Stimulated activated CD8-positive, alpha-beta memory T cell treated with anti-CD3 and anti-CD28 coated beads, Interleukin-7, amount 100 ng/mL, for 4 hours (primary cell): Measurements from ENCODE around the gene ARHGDIG.

Experiments used
- DNase-seq, 2 donors: peaks; one replicate each; pipeline ENCODE4 v3.0.0-alpha.2; 2020; ENCODE audit warnings: low read depth in 2 of 2

ARHGDIG gene

DNA sequence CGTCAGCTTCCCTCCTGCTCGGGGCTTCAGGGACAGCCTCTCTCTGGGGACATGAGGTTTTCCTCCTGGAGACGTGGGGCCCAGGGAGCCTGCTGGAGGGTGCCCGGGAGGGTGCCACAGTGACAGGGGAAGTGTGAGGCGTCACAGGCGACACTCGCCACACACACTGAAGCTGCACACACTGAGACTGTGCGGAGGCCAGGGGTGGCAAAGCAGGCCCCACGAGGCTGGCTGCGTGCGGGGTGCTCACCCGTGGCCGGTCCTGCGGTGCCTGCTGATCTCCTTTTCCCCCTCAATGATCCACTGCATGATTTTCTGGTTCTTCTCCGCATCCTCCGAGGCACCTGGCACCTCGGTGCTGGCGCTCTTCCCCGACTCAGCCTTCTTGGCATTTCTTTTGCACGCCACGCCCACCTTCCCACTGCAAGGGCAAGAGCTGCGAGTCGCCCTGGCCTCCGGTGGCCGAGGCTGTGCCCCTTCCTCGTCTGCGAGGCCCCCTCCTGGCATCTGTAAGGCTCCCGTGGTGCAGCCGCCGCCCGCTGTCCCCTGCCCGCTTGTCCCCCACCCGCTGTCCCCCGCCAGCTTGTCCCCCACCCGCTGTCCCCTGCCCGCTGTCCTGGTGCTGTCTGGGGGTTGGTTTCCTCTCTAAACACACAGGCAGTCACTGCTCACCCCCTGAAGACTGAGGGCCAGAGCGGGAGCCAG lies 16.6 kb downstream of the ARHGDIG start:
- DNase-seq, result no peak

DNA sequence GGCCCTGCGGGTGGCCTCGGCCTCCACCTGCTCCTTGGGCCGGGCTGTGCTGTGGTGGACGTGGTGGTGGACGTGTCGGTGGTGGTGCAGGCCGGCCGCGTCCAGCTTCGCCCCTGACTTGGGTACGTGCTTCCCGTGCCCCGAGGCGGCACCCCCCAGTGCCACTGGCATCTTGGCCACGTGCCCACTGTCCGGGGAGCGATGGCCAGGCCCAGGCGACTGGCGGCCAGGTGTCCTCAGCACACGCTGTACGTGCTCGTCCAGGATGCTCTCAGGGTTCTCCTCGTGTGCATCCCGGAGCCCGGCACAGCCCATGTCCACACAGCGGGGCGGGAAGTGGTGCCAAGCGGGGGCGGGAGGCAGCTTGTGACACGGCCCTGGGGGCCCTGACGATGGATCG lies 17.4 kb downstream of the ARHGDIG start:
- DNase-seq, result no peak

DNA sequence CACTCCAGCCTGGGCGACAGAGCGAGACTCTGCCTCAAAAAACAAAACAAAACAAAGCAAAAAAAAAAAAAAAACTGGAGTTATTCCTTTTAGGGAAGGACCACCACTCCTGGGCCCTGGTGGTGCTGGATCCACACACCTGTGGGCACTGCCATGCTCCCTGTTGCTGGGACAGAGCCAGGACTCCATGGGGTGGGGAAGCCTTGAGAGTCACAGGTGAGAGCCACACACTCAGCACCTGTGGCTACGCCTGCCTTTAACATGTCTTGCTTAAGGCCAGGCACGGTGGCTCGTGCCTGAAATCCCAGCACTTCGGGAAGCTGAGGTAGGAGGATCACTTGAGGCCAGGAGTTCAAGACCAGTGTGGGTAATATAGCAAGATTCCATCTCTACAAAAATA lies 20.8 kb downstream of the ARHGDIG start:
- no peak for DNase-seq

DNA sequence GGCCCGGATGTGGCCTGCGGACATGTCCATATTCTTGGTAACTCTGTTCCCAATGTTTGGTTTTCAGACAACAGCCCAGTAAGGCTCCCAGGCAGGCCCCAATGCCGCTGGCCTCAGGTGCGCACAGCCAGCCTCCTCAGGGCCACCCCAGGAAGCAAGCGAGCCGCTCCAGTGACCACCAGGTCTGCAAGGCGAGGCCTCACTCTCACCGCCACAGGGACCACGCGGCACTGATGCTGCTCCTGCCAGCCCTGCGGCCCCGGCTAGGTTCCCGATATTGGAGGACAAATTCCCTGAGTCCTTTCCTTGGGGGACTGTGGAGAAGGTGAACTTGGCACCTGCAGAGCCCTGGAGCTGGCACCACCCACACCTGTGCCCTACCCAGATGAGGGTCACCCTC lies 21.6 kb downstream of the ARHGDIG start:
- DNase-seq, result no peak

DNA sequence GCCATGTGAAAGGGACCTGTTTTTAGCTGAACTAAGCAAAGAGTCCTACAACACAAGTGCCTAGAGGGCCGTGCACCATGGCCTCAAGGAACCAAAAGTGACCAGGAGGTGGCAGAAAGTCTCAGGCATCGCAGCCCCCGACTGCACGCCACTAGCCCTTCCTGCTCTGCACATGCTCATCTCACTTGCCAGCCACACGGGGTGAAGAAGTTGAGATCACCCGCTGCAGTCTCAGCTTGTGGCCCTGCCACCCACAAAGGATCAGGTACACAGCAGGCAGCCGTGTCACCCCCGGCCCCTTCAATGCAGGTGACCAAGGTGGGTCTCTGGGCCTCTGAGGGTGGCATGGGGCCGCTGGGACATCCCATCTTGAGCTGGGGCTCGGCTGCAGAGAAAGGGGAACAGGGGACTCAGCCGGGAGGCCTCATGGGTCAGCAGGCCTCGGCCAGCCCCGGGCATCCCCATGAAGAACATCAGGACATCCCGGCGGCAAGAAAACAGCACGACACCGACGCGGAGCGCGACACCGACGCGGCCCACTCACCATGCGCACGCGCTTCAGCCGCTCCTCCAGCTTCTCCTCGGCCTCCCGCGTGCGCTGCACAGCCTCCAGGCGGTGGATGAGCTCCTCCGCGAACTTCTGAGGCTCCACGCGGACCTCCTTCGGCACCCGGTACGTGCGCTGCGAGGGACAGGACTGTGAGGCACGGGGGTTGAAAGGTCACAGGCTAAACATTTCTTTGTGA lies 23.5 kb downstream of the ARHGDIG start:
- DNase-seq, result no peak

DNA sequence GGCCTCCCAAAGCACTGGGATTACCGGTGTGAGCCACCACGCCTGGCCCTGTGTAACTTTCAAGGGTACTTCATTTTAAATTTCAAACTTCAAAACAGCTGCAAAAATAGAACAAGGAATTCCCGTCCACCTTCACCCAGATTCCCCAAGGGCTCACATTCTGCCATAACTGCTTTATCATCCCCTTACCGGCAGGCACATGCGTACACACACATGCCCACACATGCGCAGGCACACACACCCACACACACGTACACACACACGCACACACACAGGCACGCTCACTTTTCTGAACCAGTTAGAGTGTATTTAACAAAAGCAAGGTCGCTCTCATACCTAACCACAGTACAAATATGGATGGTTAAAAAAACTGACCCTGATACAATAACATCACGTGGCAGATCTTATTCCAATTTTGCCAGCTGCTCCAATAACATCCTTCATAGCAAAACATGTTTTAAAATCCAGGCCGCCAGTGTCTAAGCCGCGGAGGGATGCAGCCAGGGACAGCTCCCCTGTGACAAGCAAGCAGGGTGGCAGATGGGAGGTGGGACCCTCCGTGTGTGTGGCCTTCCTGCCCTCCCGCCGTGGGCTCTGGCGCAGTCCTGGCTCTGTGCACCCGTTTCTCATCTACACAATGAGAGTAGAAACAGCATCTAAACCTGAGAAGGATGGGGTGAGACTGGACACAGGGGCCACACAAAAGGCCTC lies 25.7 kb downstream of the ARHGDIG start:
- DNase-seq, result no peak

DNA sequence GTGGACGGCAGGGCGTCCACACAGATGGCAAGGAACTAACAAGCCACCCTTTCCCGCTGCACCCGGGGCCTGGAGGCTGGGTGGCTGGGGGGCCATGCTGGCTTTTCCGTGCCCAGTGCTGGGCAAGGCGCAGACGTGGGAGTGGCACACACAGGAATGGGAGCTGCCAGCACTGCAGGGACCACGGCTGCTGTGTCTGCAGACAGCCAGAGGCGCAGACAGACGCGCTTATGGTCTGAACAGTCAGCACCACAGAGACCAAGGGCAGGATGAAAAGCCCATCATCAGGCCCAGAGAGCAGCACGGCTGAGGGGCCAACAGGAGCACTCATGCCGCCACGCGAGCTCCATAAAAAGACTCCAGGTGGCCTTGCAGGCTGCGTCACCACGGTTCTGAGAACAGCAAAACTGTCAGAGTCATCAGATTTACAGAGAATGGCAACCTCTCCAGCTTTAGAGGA lies 26.6 kb downstream of the ARHGDIG start:
- no peak for DNase-seq

DNA sequence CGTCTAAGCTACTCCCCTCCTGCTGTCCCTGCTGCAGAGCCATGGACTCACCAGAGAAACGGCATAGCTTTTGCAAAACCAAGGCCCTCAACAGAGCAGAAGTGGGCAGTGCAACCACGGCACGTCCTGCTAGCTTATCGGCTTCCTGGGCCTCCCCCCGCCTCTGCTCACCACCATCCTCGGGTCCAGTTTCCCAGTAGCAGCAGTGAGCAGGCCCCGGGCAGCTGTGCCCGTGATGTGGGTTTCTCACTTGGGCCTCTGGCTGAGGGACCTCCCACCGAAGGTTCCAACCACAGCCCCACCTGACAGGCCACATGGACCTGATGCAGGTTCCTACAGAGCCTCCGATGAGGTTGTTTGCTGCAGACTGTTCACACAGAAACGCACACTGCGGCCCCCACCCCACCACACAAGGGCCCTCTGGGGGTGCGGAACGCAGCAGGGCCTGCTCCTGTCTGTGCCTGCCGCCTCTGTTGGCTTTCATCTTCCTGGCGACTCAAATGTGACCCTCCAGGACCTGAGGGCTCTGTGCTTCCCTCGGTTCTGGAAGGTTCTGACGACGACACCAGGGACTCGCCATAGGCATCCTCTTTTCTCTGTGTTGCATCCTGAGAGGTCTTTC lies 27.4 kb downstream of the ARHGDIG start:
- DNase-seq, result no peak

DNA sequence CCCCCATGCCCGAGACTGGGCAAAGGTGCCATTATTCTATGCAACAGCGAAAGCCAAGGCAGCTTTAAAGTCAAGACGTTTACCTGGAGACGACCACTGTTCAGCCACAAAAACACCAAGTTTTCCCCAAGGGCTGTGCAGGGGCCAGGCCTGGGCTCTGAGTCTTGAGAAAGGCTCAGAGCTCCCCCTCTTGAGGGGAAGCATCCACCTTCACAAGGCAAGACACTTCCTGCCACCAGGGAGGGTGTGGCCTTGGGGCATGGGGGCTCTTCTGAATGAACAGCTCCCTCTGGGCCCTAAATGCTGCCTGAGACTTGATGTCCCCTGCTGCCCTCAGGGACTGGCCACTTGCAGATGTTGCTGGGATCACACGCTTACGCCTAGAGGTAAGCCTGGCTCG lies 29.1 kb downstream of the ARHGDIG start:
- no peak for DNase-seq

DNA sequence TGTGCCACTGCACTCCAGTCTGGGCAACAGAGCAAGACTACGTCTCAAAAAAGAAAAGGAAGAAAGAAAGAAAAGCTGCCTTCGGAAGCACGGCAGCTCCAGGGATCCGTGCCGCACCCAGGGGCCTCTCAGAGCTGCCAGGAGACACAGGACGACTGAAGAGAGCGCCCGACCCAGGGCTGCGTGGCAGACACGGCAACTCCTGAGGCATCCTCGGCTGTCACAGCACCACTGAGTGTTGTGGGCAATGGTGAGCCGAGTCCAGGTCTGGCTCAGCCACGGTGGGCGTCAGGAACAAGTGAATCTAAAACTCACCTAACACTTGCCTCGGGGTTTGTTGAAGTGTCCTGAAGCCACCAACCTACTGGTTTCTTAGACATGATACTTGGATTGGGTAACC lies 31.3 kb downstream of the ARHGDIG start:
- DNase-seq, result no peak

DNA sequence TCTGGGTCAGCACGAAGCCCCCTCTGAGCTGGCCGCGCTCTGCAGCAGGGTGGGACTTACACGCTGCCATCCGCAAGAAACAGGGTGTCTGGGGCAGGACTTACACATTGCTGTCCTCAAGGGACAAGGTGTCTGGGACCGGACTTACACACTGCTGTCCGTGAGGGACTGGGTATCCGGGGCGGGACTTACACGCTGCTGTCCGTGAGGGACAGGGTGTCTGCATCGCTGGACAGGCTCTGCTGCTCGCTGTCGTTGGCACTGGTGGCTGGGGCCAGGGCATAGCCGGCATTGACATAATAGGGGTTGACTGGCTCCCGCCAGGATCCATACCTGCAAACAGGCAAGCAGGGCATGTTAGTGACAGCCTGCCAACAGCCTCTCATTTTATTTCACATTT lies 34.0 kb downstream of the ARHGDIG start:
- DNase-seq, result no peak

DNA sequence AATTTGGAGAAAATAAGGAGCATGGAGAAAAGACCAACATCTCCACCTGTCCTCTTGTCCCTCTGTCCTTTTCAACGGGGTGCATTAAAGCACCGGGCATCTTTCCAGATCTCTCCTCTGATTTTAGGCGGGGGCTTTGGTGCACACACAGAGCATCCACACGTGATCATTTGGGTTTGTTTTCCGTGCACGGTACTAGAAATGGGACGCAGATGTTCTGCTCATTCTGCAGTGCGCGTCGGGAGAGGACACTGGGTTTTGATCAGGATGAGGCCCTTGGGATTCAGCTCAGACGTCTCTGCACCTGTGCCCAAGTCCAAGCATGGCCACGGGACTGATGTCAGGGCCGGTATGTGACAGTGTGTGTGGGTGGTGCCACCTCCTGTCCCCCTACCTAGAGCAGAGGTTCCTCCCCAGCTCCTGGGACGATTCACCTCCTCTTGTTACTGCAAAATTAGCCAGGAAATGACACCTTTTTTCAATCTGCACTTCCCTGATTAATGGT lies 34.5 kb downstream of the ARHGDIG start:
- no peak for DNase-seq

DNA sequence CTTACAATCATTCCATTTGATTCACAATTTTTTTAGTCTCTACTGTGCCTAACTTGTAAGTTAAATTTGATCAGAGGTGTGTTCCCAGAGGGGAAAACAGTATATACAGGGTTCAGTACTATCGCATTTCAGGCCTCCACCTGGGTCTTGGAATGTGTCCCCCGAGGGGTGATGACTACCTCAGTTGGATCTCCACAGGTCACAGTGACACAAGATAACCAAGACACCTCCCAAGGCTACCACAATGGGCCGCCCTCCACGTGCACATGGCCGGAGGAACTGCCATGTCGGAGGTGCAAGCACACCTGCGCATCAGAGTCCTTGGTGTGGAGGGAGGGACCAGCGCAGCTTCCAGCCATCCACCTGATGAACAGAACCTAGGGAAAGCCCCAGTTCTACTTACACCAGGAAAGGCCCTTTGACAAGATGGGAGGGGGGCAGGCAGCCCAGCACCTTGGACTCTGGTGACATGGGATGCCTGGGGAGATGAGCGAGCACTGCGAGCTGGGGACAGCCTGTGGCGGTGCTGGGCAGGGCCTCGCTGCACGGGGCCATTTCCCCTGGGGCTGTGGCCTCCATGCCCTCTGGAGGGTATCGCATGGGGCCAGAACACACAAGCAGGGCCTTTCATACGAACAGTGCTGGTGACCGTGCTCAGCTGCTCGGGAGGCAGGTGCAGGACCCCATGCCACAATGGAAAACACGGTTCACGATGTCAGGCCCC lies 36.5 kb downstream of the ARHGDIG start:
- DNase-seq, result no peak

DNA sequence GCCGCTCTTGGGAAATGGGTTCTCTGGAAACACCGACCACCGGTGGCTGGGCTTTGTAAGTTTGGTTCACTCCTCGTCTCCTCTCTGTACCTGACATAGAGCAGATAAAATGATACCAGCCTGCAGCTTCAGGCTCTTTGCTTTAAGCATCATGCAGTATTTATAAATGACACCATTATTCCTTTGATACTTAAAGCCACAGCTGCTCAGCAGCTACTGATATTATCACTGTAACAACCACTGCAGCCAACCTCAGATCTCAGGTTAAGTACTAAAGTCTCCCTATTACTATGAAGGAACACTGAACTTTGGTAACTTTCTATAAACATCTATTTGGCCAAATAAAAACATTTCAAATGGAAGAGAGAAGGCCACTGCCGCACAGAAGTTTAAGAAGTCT lies 37.2 kb downstream of the ARHGDIG start:
- no peak for DNase-seq

DNA sequence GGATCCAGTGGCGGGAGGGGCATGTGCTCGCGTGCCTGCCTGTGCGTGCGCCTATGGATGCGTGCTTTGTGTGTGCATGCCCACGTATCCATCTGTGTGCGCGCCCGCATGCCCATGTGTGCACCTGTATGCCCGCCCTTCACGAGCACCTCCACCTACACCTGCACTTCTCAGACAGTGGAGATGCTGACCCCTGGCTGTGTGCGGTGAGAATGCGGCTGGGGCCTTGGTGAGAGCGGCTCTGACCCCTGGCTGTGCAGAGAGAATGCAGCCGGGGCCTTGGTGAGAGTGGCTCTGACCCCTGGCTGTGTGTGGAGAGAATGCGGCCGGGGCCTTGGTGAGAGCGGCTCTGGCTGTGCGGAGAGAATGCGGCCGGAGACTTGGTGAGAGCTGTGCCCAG lies 38.2 kb downstream of the ARHGDIG start:
- no peak for DNase-seq

DNA sequence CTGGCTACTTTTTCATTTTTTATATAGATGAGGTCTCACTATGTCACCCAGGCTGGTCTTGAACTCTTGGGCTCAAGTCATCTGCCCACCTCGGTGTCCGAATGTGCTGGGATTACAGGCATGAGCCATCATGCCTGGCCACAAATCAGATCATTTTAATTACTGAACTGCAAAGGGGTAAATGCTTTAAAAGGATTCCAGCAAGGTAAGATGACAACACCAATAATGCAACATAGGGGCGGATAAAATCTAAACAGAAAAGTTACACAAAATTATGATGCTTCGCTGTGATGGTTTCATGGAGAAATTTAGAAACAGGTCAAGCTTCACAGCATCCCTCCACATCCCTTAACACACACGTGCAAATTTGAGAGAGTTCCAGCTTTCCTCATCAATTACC lies 39.8 kb downstream of the ARHGDIG start:
- no peak for DNase-seq

DNA sequence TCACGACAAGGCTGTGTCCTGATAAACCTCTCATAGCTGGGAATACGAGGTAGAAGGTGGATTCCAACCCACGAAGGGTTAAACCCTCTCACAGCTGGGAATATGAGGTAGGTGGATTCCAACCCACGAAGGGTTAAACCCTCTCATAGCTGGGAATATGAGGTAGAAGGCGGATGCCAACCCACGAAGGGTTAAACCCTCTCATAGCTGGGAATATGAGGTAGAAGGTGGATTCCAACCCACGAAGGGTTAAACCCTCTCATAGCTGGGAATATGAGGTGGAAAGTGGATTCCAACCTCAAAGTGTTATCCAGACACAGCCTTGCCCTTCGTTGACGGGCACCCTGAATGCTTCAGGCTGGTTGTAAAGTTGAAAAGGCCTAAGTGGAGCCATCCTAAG lies 41.1 kb downstream of the ARHGDIG start:
- no peak for DNase-seq

DNA sequence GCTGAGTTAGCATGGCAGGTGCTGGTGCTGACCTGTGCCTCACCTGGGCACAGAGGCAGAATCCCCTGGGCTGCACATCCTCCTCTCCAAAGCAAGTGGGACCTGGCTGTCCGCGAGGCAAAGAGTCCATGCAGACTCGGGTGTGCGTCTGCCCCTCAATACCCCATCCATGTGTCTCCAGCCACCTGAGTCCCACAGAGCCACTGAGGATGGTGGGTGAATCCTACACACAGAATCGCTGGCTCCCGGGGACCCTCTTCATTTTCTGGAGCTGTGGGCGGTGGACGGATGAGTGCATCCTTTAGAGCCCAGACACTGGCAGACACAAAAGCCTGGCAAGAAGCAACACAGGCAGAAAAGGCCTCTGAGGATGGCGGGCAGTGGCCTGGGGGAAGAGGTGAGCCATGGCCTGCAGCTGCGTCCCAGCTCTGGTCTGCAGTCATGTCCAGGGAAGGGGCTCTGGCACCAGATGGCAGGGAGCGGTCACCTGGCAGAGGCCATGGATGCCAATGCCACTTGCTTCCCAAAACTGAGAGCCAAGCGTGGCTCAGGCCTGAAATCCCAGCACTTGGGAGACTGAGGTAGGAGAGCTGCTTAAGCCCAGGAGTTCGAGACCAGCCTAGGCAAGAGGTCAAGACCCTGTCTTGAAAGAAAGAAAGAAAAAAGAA lies 42.2 kb downstream of the ARHGDIG start:
- no peak for DNase-seq

DNA sequence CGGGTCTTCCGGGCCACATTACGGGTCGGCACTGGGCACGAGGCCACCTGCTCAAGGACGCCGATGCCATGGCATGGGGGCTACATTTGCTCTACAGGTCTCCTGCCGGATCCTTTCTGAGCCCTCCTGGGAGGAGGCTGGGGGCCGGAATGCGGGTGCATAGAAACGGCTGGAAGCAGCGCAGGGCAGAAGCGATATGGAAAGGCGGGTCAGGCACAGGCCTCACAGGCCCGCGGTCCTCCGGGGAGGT lies 43.7 kb downstream of the ARHGDIG start:
- no peak for DNase-seq

DNA sequence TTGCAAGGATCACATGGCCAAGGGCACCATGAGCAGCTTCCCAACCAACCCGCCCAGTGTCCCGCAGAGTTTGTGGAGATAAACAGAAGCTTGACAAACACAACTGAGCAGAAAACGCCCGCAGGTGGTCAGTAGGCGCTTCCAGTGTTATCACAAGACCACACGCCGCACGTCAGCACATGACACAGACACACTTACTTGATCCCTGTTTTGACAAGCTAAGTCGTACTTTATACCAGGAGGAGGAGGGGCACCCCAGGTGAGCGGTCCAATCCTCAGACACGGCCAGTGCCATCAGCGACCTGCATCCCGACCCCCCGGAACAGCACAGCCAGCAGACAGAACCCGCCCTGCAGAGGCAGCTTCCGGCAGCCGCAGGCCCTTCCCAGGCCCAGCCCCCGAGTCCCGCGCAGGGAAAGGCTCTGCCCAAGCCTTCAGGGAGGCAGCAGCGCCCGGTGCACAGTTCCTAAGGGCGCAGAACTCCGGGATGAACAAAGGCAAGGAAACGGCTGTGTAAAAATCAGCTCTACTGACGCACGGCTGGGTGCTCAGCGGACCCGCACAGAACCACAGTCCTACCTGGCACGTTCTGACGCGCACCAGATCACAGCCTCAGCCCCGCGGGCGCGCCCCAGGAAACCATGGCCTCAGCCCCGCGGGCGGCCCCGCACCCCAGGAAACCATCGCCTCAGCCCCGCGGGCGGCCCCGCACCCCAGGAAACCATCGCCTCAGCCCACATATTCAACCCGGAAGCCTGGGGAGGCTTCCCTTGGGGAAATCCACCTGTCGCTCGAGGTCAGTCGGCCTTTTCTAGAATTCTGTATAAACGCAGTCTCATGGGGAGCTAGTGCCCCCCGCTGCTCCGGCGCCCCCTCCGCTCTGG lies 44.3 kb downstream of the ARHGDIG start:
- peak in 1 of 2 donors; percentile 57 for DNase-seq
